Osteoblast (primary cell): ENCODE results near the gene MRPL44. TPM values are rescaled to one million over a fixed set of nuclear protein-coding genes. Genes with fewer than 3 reads are reported as not detected.

Experiments
- DNase-seq: peaks from one replicate; pipeline ENCODE4 v3.0.0; 2011; ENCODE audit warnings: low spot score, mixed read lengths; ENCODE audit not compliant: insufficient read length; ENCODE audit errors: missing footprints
- H2AFZ ChIP-seq: 2 replicates; pipeline ENCODE4 v1.6.0; 2011; ENCODE audit warnings: mild to moderate bottlenecking, low read length
- H3K27ac ChIP-seq: 2 replicates; pipeline ENCODE4 v1.5.1; 2011; ENCODE audit warnings: mild to moderate bottlenecking, low read depth, low read length, moderate library complexity
- H3K27me3 ChIP-seq: 2 replicates; pipeline ENCODE4 v1.6.0; 2012; ENCODE audit warnings: mild to moderate bottlenecking, control low read depth, inconsistent platforms, low read length, moderate library complexity; ENCODE audit not compliant: insufficient read depth
- H3K36me3 ChIP-seq: 2 replicates; pipeline ENCODE4 v1.5.1; 2011; ENCODE audit warnings: mild to moderate bottlenecking, low read length, control low read depth, moderate library complexity; ENCODE audit not compliant: insufficient read depth
- H3K4me1 ChIP-seq: 2 replicates; pipeline ENCODE4 v1.5.1; 2011; ENCODE audit warnings: mild to moderate bottlenecking, low read length, control low read depth, moderate library complexity; ENCODE audit not compliant: insufficient read depth
- H3K4me2 ChIP-seq: 2 replicates; pipeline ENCODE4 v1.6.0; 2011; ENCODE audit warnings: mild to moderate bottlenecking, low read length; ENCODE audit not compliant: insufficient read depth
- H3K4me3 ChIP-seq: fragments of 200-600 bp; sonication (generic); 3 replicates; pipeline ENCODE4 v1.5.1; 2012; ENCODE audit warnings: mild to moderate bottlenecking, low read length, inconsistent platforms; ENCODE audit not compliant: insufficient read depth
- H3K79me2 ChIP-seq: 2 replicates; pipeline ENCODE4 v1.6.0; 2012; ENCODE audit warnings: mild to moderate bottlenecking, low read length, control low read depth, inconsistent platforms; ENCODE audit not compliant: insufficient read depth
- H3K9me3 ChIP-seq: 2 replicates; pipeline ENCODE4 v1.5.1; 2011; ENCODE audit warnings: low read depth, low read length, control low read depth
- H4K20me1 ChIP-seq: 2 replicates; pipeline ENCODE4 v1.6.0; 2012; ENCODE audit warnings: mild to moderate bottlenecking, low read length, control low read depth; ENCODE audit not compliant: insufficient read depth
- total RNA-seq: library from RNA; depleted of rRNA; stranded (reverse); fragments of >200 nt; gene quantifications from 2 replicates; pipeline ENCODE4 v1.2.3, GENCODE V29; 2012
- TF ChIP-seq, protein P1 (sequence below): IDR thresholded peaks from 2 replicates; pipeline ENCODE4 v1.5.1; 2011; ENCODE audit warnings: mild to moderate bottlenecking, low read depth, low read length, moderate library complexity; ENCODE audit errors: extremely low read depth

MRPL44 gene
- total RNA-seq, 1 donor = 29.3 TPM

DNA sequence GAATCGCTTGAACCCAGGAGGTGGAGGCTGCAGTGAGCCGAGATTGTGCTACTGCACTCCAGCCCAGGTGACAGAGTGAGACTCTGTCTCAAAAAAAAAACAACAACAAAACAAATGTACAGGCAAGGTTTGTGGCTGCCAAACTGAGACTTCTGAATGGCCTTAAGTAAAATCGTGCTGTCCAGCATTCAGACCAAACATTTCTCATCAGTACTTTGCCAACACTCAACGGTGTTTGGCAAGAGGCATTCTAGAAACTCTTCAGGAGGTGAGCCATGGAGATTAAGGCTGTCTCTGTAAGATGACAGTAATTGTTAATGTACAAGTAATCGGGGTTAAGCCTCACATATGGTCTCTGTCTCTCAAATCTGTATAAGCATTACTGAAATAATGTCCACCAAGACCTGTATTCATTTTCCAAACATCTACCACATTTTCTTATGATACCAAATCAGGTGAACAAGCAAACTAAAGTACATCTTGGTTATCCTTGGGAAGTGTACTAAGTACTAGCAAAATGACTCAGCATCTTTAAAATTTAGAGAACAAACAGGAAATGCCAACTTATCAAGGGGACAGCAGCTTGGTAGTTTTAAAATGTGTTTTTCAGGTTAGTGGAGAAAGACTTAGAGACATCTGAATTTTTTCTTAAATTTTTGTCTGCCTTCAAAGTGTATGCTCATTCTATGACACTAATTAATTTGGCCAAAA is 52.5 kb downstream of the MRPL44 start:
- Histone ChIP-seq H3K27ac (no peak overlapping the region), H4K20me1 (no peaks in the 10 kb centered on the region), H3K4me2 (no peak overlapping the region), H3K4me3 (no peak overlapping the region), H3K79me2 (peaks cover 93% of the 10 kb centered on the region), H3K9me3 (no peaks in the 10 kb centered on the region), H3K27me3 (no peaks in the 10 kb centered on the region), H2AFZ (no peak overlapping the region), H3K36me3 (no peaks in the 10 kb centered on the region), H3K4me1 (peaks cover 2% of the 10 kb centered on the region)
- TF ChIP-seq, protein P1, sequence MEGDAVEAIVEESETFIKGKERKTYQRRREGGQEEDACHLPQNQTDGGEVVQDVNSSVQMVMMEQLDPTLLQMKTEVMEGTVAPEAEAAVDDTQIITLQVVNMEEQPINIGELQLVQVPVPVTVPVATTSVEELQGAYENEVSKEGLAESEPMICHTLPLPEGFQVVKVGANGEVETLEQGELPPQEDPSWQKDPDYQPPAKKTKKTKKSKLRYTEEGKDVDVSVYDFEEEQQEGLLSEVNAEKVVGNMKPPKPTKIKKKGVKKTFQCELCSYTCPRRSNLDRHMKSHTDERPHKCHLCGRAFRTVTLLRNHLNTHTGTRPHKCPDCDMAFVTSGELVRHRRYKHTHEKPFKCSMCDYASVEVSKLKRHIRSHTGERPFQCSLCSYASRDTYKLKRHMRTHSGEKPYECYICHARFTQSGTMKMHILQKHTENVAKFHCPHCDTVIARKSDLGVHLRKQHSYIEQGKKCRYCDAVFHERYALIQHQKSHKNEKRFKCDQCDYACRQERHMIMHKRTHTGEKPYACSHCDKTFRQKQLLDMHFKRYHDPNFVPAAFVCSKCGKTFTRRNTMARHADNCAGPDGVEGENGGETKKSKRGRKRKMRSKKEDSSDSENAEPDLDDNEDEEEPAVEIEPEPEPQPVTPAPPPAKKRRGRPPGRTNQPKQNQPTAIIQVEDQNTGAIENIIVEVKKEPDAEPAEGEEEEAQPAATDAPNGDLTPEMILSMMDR = no peak
- no peak for DNase-seq

DNA sequence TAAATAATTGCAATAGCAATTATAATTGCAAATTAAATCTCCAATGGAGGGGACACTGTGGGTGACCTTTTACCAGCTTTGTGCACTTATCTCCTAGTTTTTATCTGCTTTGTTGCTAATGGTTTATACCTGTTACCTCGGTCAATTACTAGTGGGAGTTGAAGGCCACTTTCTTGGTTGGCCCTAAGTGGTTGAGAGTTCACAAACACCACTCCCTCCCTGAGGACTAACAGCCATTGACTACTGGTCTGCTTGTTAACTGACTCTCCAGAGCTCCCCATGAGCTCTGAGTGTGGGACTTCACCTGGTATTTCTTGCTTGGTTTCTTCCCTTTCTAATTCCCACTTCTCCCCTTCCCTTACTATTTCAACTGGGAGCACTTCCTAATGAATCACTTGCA is 54.6 kb downstream of the MRPL44 start:
- H3K27me3 ChIP-seq = no peaks in the 10 kb centered on the region
- H3K9me3 ChIP-seq = no peaks in the 10 kb centered on the region
- H3K4me3 ChIP-seq = no peak overlapping the region
- DNase-seq = no peak
- TF ChIP-seq, protein P1 = no peak
- H4K20me1 ChIP-seq = peaks cover 2% of the 10 kb centered on the region
- H2AFZ ChIP-seq = no peak overlapping the region
- H3K4me1 ChIP-seq = peaks cover 2% of the 10 kb centered on the region
- H3K36me3 ChIP-seq = no peaks in the 10 kb centered on the region
- peaks cover 92% of the 10 kb centered on the region for H3K79me2 ChIP-seq
- H3K27ac ChIP-seq = no peak overlapping the region
- no peak overlapping the region for H3K4me2 ChIP-seq

DNA sequence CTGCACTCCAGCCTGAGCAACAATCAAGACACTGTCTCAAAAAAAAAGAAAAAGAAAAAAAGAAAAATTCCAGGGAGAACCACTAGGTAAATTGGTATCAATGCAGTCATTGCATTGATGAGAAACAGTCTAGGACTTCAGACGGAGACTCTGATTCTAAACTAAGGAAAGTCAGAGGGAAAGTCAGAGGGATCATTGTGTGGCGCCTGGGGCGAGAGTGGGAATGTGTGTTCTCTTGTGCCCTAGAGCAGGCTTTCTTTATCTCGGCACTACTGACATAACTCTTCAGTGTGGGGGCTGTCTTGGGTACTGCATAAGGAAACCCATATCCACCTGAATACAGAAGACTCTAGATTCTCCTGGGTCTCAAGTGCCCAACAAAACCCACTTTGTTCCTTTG is 57.1 kb downstream of the MRPL44 start:
- Histone ChIP-seq H3K27me3 (no peaks in the 10 kb centered on the region), H4K20me1 (peaks cover 4% of the 10 kb centered on the region), H2AFZ (no peak overlapping the region), H3K4me3 (no peak overlapping the region), H3K27ac (no peak overlapping the region), H3K36me3 (no peaks in the 10 kb centered on the region), H3K79me2 (peaks cover 94% of the 10 kb centered on the region), H3K9me3 (no peaks in the 10 kb centered on the region), H3K4me1 (peaks cover 2% of the 10 kb centered on the region), H3K4me2 (no peak overlapping the region)
- TF ChIP-seq, protein P1 = no peak
- DNase-seq = no peak

DNA sequence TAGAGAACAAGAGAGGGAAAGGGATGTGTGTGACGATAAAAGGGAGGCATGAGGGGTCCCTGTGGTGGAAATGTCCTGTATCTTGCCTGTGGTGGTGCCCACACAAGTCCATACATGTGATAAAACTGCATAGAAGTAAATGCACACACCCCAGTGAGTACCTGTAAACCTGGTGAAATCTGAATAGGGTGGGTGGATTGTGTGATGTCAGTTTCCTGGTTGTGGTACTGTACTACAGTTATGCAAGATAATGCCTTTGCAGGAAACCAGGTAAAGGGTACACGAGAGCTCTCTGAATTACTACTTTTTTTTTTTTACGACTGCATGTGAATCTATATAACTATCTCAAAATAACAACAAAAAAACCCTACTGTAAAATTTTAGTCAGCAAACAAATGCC is 59.7 kb downstream of the MRPL44 start:
- Histone ChIP-seq H3K4me2 (no peak overlapping the region), H3K4me1 (no peaks in the 10 kb centered on the region), H4K20me1 (peaks cover 5% of the 10 kb centered on the region), H3K4me3 (no peak overlapping the region), H3K79me2 (peaks cover 91% of the 10 kb centered on the region), H3K9me3 (no peaks in the 10 kb centered on the region), H3K36me3 (no peaks in the 10 kb centered on the region), H2AFZ (no peak overlapping the region), H3K27ac (no peak overlapping the region), H3K27me3 (no peaks in the 10 kb centered on the region)
- DNase-seq = no peak
- TF ChIP-seq, protein P1 = no peak

Other genes with a start within 250 kb of the MRPL44 start
- 2.2 and 2.7 TPM in 2 replicates for gene AP1S3, start 119.9 kb upstream of the MRPL44 start, total RNA-seq
- 74.6 and 83.4 TPM in 2 replicates for gene WDFY1, start 12.1 kb upstream of the MRPL44 start, total RNA-seq
- 658 and 835 TPM in 2 replicates for gene SERPINE2, start 81.8 kb downstream of the MRPL44 start, total RNA-seq